GM23248 (cell line): ENCODE results near the gene SUMO4. TPM values are rescaled to one million over a fixed set of nuclear protein-coding genes. Genes with fewer than 3 reads are reported as not detected.

ENCODE experiments used
- DNase-seq: peaks from one replicate; pipeline ENCODE4 v3.0.0-alpha.2; 2015
- H2AFZ ChIP-seq: fragments of 200-600 bp; sonication (generic); 2 replicates; pipeline ENCODE4 v1.6.1; 2016; ENCODE audit warnings: antibody characterized with exemption
- H3F3A ChIP-seq: fragments of 200-600 bp; sonication (generic); 2 replicates; pipeline ENCODE4 v1.6.1; 2016; ENCODE audit warnings: mild to moderate bottlenecking, antibody characterized with exemption, mixed run types; ENCODE audit not compliant: insufficient read depth
- H3K27ac ChIP-seq: fragments of 200-600 bp; sonication (generic); 2 replicates; pipeline ENCODE4 v1.5.1; 2016; ENCODE audit warnings: mild to moderate bottlenecking
- H3K27me3 ChIP-seq: fragments of 200-600 bp; sonication (generic); replicated peaks from 2 replicates; pipeline ENCODE4 v1.6.1; 2016; ENCODE audit warnings: mild to moderate bottlenecking; ENCODE audit not compliant: insufficient read depth
- H3K36me3 ChIP-seq: fragments of 200-600 bp; sonication (generic); 2 replicates; pipeline ENCODE4 v1.6.1; 2016; ENCODE audit warnings: low read depth, mild to moderate bottlenecking
- H3K4me1 ChIP-seq: fragments of 200-600 bp; sonication (generic); 2 replicates; pipeline ENCODE4 v1.6.1; 2016; ENCODE audit warnings: mild to moderate bottlenecking; ENCODE audit not compliant: insufficient read depth
- H3K4me2 ChIP-seq: fragments of 200-600 bp; sonication (generic); one replicate; pipeline ENCODE4 v1.6.1; 2016; ENCODE audit warnings: mild to moderate bottlenecking; ENCODE audit not compliant: unreplicated experiment
- H3K4me3 ChIP-seq: fragments of 200-600 bp; sonication (generic); 2 replicates; pipeline ENCODE4 v1.5.1; 2016; ENCODE audit warnings: mild to moderate bottlenecking
- H3K79me2 ChIP-seq: fragments of 200-600 bp; sonication (generic); 2 replicates; pipeline ENCODE4 v1.6.1; 2016; ENCODE audit warnings: mild to moderate bottlenecking; ENCODE audit not compliant: insufficient read depth
- H3K9ac ChIP-seq: fragments of 200-600 bp; sonication (generic); 2 replicates; pipeline ENCODE4 v1.6.1; 2016; ENCODE audit warnings: mild to moderate bottlenecking
- H3K9me2 ChIP-seq: fragments of 200-600 bp; sonication (generic); 2 replicates; pipeline ENCODE4 v1.6.1; 2016; ENCODE audit warnings: mixed run types, mild to moderate bottlenecking, moderate library complexity; ENCODE audit not compliant: insufficient read depth
- H3K9me3 ChIP-seq: fragments of 200-600 bp; sonication (generic); one replicate; pipeline ENCODE4 v1.6.1; 2017; ENCODE audit warnings: low read depth
- H4K20me1 ChIP-seq: fragments of 200-600 bp; sonication (generic); 2 replicates; pipeline ENCODE4 v1.6.0; 2016; ENCODE audit not compliant: insufficient read depth
- EZH2 ChIP-seq: fragments of 200-600 bp; sonication (generic); IDR thresholded peaks from 2 replicates; pipeline ENCODE4 v1.6.1; 2018; ENCODE audit warnings: antibody characterized with exemption, mild to moderate bottlenecking; ENCODE audit not compliant: insufficient read depth, poor library complexity, severe bottlenecking
- EZH2phosphoT487 ChIP-seq: fragments of 200-600 bp; sonication (generic); IDR thresholded peaks from 2 replicates; pipeline ENCODE4 v1.6.1; 2018; ENCODE audit warnings: antibody characterized with exemption, moderate library complexity, mild to moderate bottlenecking, low read depth; ENCODE audit not compliant: insufficient read depth
- WGBS, 2 experiments: methylation state at CpG; one replicate each; pipeline ENCODE4 v1.1.6; 2015 to 2017; ENCODE audit warnings: low lambda C conversion rate in 2 of 2, low coverage in 1 of 2; ENCODE audit errors: missing lambda C conversion rate in 2 of 2; 5-methylcytosine and 5-hydroxymethylcytosine counted together
- in situ Hi-C: fragments of 300-500 bp; cut with MboI; formaldehyde crosslinking; loops from 2 replicates; pipeline ENCODE4 v1.15.0; 2020
- polyA plus RNA-seq: library from polyadenylated mRNA; unstranded; fragments of >200 nt; fragmentation: Nextera tagmentation; extraction: Ambion mirVana; gene quantifications from 2 replicates; pipeline ENCODE4 v1.2.1, GENCODE V29; 2016
- total RNA-seq: library from RNA; depleted of rRNA; stranded (reverse); fragments of >200 nt; shearing (Covaris generic); gene quantifications from 2 replicates; pipeline ENCODE4 v1.2.3, GENCODE V29; 2014

SUMO4 gene
- total and polyA plus RNA-seq, 2 experiments from 2014 or later = 0.23 TPM; not detected in 1

- H3K4me1 ChIP-seq = 0 out of 2 replicates have a peak, but pooled peaks cover 10% of the 10 kb centered on the region
- H3K9ac ChIP-seq = no peak overlapping the region
- H3K27ac ChIP-seq = no peak overlapping the region
- DNase-seq = no peak
- TF ChIP-seq EZH2phosphoT487 = no peak
- TF ChIP-seq EZH2 = no peak
- H4K20me1 ChIP-seq = no peaks in the 10 kb centered on the region
- WGBS, 2 experiments = 91 to 93% methylated on average over 4 of the region's 4 CpGs
- H3K36me3 ChIP-seq = no peaks in the 10 kb centered on the region
- no peak overlapping the region for H3K4me2 ChIP-seq
- H3K4me3 ChIP-seq = no peak overlapping the region
- H2AFZ ChIP-seq = no peak overlapping the region
- 0 out of 2 replicates have a peak, but pooled peaks cover 3% of the 10 kb centered on the region for H3F3A ChIP-seq
- no peaks in the 10 kb centered on the region for H3K9me3 ChIP-seq
- no peaks in the 10 kb centered on the region for H3K79me2 ChIP-seq
- H3K27me3 ChIP-seq = no peaks in the 10 kb centered on the region
- in situ Hi-C loops = loop anchor here (5.0 to 25.0 kb wide), 3 partner anchors 336 to 841 kb away; no protein-coding TSS in a partner anchor
- no peaks in the 10 kb centered on the region for H3K9me2 ChIP-seq
These were observed 28.5 kb downstream of the SUMO4 start for GRCh38 chr6:149428606-149429005.

GRCh38 chr6:149429427-149430360 is 29.6 kb downstream of the SUMO4 start:
- no peaks in the 10 kb centered on the region for H3K79me2 ChIP-seq
- 0 out of 2 replicates have a peak, but pooled peaks cover 11% of the 10 kb centered on the region for H3F3A ChIP-seq
- no peaks in the 10 kb centered on the region for H3K27me3 ChIP-seq
- H3K9me3 ChIP-seq = no peaks in the 10 kb centered on the region
- TF ChIP-seq EZH2 (no peak), EZH2phosphoT487 (no peak)
- H3K4me1 ChIP-seq = 0 out of 2 replicates have a peak, but pooled peaks cover 10% of the 10 kb centered on the region
- H3K4me2 ChIP-seq = no peak overlapping the region
- WGBS, 2 experiments = 89 to 92% methylated on average over 24 to 26 of the region's 26 CpGs
- H3K27ac ChIP-seq = no peak overlapping the region
- H3K9me2 ChIP-seq = no peaks in the 10 kb centered on the region
- H3K36me3 ChIP-seq = no peaks in the 10 kb centered on the region
- H3K4me3 ChIP-seq = no peak overlapping the region
- H2AFZ ChIP-seq = no peak overlapping the region
- H4K20me1 ChIP-seq = no peaks in the 10 kb centered on the region
- no peak overlapping the region for H3K9ac ChIP-seq
- no peak for DNase-seq
- in situ Hi-C loops = loop anchor here (5.0 to 25.0 kb wide), 3 partner anchors 337 to 842 kb away; no protein-coding TSS in a partner anchor

- 0 out of 2 replicates have a peak, but pooled peaks cover 11% of the 10 kb centered on the region for H3F3A ChIP-seq
- H2AFZ ChIP-seq = peak overlapping the region; percentile 71
- TF ChIP-seq EZH2 = no peak
- no peak for TF ChIP-seq EZH2phosphoT487
- H3K4me1 ChIP-seq = 0 out of 2 replicates have a peak, but pooled peaks cover 10% of the 10 kb centered on the region
- H3K79me2 ChIP-seq = no peaks in the 10 kb centered on the region
- peak overlapping the region; percentile 56 for H3K4me3 ChIP-seq
- H3K9me3 ChIP-seq = no peaks in the 10 kb centered on the region
- H3K4me2 ChIP-seq = peak overlapping the region; percentile 58
- H3K9me2 ChIP-seq = no peaks in the 10 kb centered on the region
- 7 to 12% methylated on average over 19 of the region's 19 CpGs for WGBS, 2 experiments
- H3K27me3 ChIP-seq = no peaks in the 10 kb centered on the region
- no peaks in the 10 kb centered on the region for H3K36me3 ChIP-seq
- peak overlapping the region; percentile 50 for H3K9ac ChIP-seq
- peak overlapping the region; percentile 59 for H3K27ac ChIP-seq
- no peaks in the 10 kb centered on the region for H4K20me1 ChIP-seq
- in situ Hi-C loops = loop anchor here (25.0 kb wide), 1 partner anchor 845 kb away; no protein-coding TSS in a partner anchor
- peak; percentile 82 for DNase-seq
These were observed 32.1 kb downstream of the SUMO4 start for GRCh38 chr6:149431905-149432775.

- no peaks in the 10 kb centered on the region for H3K9me2 ChIP-seq
- DNase-seq = peak; percentile 15
- no peaks in the 10 kb centered on the region for H3K36me3 ChIP-seq
- in situ Hi-C loops = loop anchor here (25.0 kb wide), 1 partner anchor 846 kb away; no protein-coding TSS in a partner anchor
- no peak overlapping the region for H3K27ac ChIP-seq
- no peak overlapping the region for H3K9ac ChIP-seq
- no peak overlapping the region for H3K4me3 ChIP-seq
- no peaks in the 10 kb centered on the region for H3K9me3 ChIP-seq
- 0 out of 2 replicates have a peak, but pooled peaks cover 11% of the 10 kb centered on the region for H3F3A ChIP-seq
- H4K20me1 ChIP-seq = no peaks in the 10 kb centered on the region
- 32 to 38% methylated on average over 2 of the region's 2 CpGs for WGBS, 2 experiments
- no peaks in the 10 kb centered on the region for H3K79me2 ChIP-seq
- H3K27me3 ChIP-seq = no peaks in the 10 kb centered on the region
- H3K4me2 ChIP-seq = no peak overlapping the region
- H2AFZ ChIP-seq = no peak overlapping the region
- no peak for TF ChIP-seq EZH2
- no peak for TF ChIP-seq EZH2phosphoT487
- 0 out of 2 replicates have a peak, but pooled peaks cover 10% of the 10 kb centered on the region for H3K4me1 ChIP-seq
These were observed 33.3 kb downstream of the SUMO4 start for GRCh38 chr6:149433405-149433804.
